OCI-LY1 (cell line): ENCODE measurements around the gene PPIE.

Source experiments
- H2AFZ ChIP-seq: fragments of 200-600 bp; sonication (generic), shearing (Covaris generic); 2 replicates; pipeline ENCODE4 v1.6.0; 2014; ENCODE audit warnings: antibody characterized with exemption, mild to moderate bottlenecking, low read length
- H3F3A ChIP-seq: fragments of 200-600 bp; sonication (generic), shearing (Covaris generic); 2 replicates; pipeline ENCODE4 v1.6.0; 2014; ENCODE audit warnings: mild to moderate bottlenecking, antibody characterized with exemption, low read length, moderate library complexity; ENCODE audit not compliant: insufficient read depth
- H3K27ac ChIP-seq: fragments of 200-600 bp; sonication (generic); 2 replicates; pipeline ENCODE4 v1.5.1; 2014; ENCODE audit warnings: low read length, mixed run types, mild to moderate bottlenecking, low read depth; ENCODE audit not compliant: poor library complexity, severe bottlenecking
- H3K27me3 ChIP-seq: fragments of 200-600 bp; sonication (generic); 2 replicates; pipeline ENCODE4 v1.6.0; 2014; ENCODE audit warnings: antibody characterized with exemption, mild to moderate bottlenecking, low read length, moderate library complexity; ENCODE audit not compliant: insufficient read depth
- H3K36me3 ChIP-seq: fragments of 200-600 bp; sonication (generic); 2 replicates; pipeline ENCODE4 v1.6.1; 2014; ENCODE audit warnings: mild to moderate bottlenecking, antibody characterized with exemption, low read length, moderate library complexity, mixed read lengths; ENCODE audit not compliant: insufficient read depth
- H3K4me1 ChIP-seq: fragments of 200-600 bp; sonication (generic); 2 replicates; pipeline ENCODE4 v1.5.1; 2014; ENCODE audit warnings: mild to moderate bottlenecking, low read length, moderate library complexity; ENCODE audit not compliant: insufficient read depth, severe bottlenecking
- H3K4me2 ChIP-seq: fragments of 200-600 bp; sonication (generic), shearing (Covaris generic); 2 replicates; pipeline ENCODE4 v1.6.1; 2014; ENCODE audit warnings: low read length
- H3K4me3 ChIP-seq: fragments of 200-600 bp; sonication (generic); 2 replicates; pipeline ENCODE4 v1.5.1; 2014; ENCODE audit warnings: low read length, low read depth, mild to moderate bottlenecking, mixed read lengths; ENCODE audit not compliant: poor library complexity, severe bottlenecking
- H3K79me2 ChIP-seq: fragments of 200-600 bp; shearing (Covaris generic); 2 replicates; pipeline ENCODE4 v1.6.1; 2016; ENCODE audit warnings: mixed run types, low read length, mixed read lengths; ENCODE audit not compliant: insufficient read depth
- H3K9ac ChIP-seq: fragments of 200-600 bp; sonication (generic), shearing (Covaris generic); 2 replicates; pipeline ENCODE4 v1.6.1; 2014; ENCODE audit warnings: mild to moderate bottlenecking, low read length, mixed read lengths
- H3K9me2 ChIP-seq: fragments of 200-600 bp; sonication (generic), shearing (Covaris generic); 2 replicates; pipeline ENCODE4 v1.6.1; 2014; ENCODE audit warnings: low read depth, mild to moderate bottlenecking, low read length, mixed read lengths
- H3K9me3 ChIP-seq: fragments of 200-600 bp; shearing (Covaris generic); 2 replicates; pipeline ENCODE4 v1.6.1; 2014; ENCODE audit warnings: low read length, mixed read lengths
- H4K20me1 ChIP-seq: fragments of 200-600 bp; sonication (generic), shearing (Covaris generic); 2 replicates; pipeline ENCODE4 v1.6.0; 2016; ENCODE audit warnings: mild to moderate bottlenecking, low read length; ENCODE audit not compliant: insufficient read depth
- CTCF ChIP-seq: fragments of 200-600 bp; sonication (generic), shearing (Covaris generic); IDR thresholded peaks from 2 replicates; pipeline ENCODE4 v1.5.1; 2017; ENCODE audit warnings: mild to moderate bottlenecking, antibody characterized with exemption, low read length, moderate library complexity, mixed read lengths
- EZH2 ChIP-seq: fragments of 200-600 bp; sonication (generic), shearing (Covaris generic); IDR thresholded peaks from 2 replicates; pipeline ENCODE4 v1.8.0; 2017; ENCODE audit warnings: borderline replicate concordance, mixed run types, mild to moderate bottlenecking, antibody characterized with exemption, low read length, moderate library complexity, mixed read lengths

Gene PPIE

DNA sequence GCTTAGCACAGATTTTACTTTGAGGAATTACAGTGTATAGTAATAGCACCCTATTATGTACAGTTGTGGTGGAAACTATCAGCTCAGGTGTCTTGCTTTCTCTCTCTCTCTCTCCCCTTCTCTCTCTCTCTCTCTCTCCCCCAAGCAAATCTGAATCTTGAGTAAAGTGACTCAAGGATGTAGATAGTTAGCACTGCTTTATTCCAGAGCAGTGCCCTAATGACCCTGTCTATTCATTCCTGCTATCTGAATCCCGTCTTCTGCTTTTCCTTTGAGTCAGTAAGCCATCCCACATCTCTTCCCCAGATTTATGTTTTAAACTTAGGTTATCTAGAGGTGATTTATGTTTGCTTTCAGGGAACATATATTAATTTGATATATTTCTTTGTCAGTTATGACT lies 42.2 kb upstream of the PPIE start:
- H3F3A ChIP-seq = no peaks in the 10 kb centered on the region
- H3K9ac ChIP-seq = no peak overlapping the region
- no peak overlapping the region for H3K4me3 ChIP-seq
- H3K4me1 ChIP-seq = peaks cover 3% of the 10 kb centered on the region
- H3K36me3 ChIP-seq = no peaks in the 10 kb centered on the region
- H3K27me3 ChIP-seq = no peaks in the 10 kb centered on the region
- no peaks in the 10 kb centered on the region for H3K9me3 ChIP-seq
- no peaks in the 10 kb centered on the region for H3K9me2 ChIP-seq
- H3K4me2 ChIP-seq = no peak overlapping the region
- no peaks in the 10 kb centered on the region for H4K20me1 ChIP-seq
- TF ChIP-seq EZH2 (no peak), CTCF (no peak)
- no peak overlapping the region for H2AFZ ChIP-seq
- no peak overlapping the region for H3K27ac ChIP-seq
- H3K79me2 ChIP-seq = no peaks in the 10 kb centered on the region

DNA sequence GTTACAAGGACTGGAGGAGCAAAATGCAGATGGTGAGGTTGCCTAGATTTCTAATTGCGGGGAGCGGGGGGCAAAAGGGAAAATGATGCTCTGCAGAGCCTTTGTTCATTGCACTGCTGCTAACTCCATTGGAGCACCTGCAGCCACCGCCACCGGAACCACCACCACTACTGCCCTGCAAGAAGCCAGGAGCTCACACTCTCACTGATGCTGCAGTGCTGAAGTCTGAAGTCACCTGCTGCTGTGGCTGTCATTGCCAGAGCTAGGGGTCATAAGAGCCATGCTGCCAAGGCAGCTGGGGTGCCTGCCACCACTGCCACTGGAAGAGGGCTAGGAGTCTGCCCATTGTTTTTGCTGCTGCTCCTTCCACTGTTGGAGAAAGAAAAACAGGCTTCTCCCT lies 40.1 kb upstream of the PPIE start:
- no peaks in the 10 kb centered on the region for H4K20me1 ChIP-seq
- no peak overlapping the region for H3K4me3 ChIP-seq
- no peak overlapping the region for H3K9ac ChIP-seq
- TF ChIP-seq EZH2 = no peak
- TF ChIP-seq CTCF = no peak
- H3K4me1 ChIP-seq = no peaks in the 10 kb centered on the region
- H3K4me2 ChIP-seq = no peak overlapping the region
- no peaks in the 10 kb centered on the region for H3K79me2 ChIP-seq
- H3K27ac ChIP-seq = no peak overlapping the region
- no peaks in the 10 kb centered on the region for H3K36me3 ChIP-seq
- no peaks in the 10 kb centered on the region for H3K27me3 ChIP-seq
- H3K9me2 ChIP-seq = no peaks in the 10 kb centered on the region
- H3F3A ChIP-seq = no peaks in the 10 kb centered on the region
- H2AFZ ChIP-seq = no peak overlapping the region
- H3K9me3 ChIP-seq = no peaks in the 10 kb centered on the region

- Histone ChIP-seq H2AFZ (no peak overlapping the region), H3K9ac (no peak overlapping the region), H4K20me1 (no peaks in the 10 kb centered on the region), H3K4me3 (no peak overlapping the region), H3K27ac (no peak overlapping the region), H3K4me2 (no peak overlapping the region), H3K27me3 (no peaks in the 10 kb centered on the region), H3K36me3 (no peaks in the 10 kb centered on the region), H3K9me2 (no peaks in the 10 kb centered on the region), H3K79me2 (no peaks in the 10 kb centered on the region), H3K9me3 (no peaks in the 10 kb centered on the region), H3F3A (no peaks in the 10 kb centered on the region), H3K4me1 (no peaks in the 10 kb centered on the region)
- TF ChIP-seq EZH2 (no peak), CTCF (no peak)
These were observed 39.3 kb upstream of the PPIE start for GRCh38 chr1:39699419-39699818.
